Left renal pelvis (tissue), 4 donors: ENCODE data around the gene FRMPD2. TPM values are rescaled to one million over a fixed set of nuclear protein-coding genes. Genes with fewer than 3 reads are reported as not detected.
A peak's percentile ranks its signal among the peaks of the same experiment; 100 is the strongest.
"Not testable (repeated sequence)": the region's sequence is repeated elsewhere in the genome, so short reads cannot be mapped to it uniquely, and the experiment has no call there.

Experiments used
- DNase-seq, 4 donors: peaks; one replicate each; pipeline ENCODE4 v3.0.0-alpha.2; 2013; ENCODE audit warnings: low read depth in 4 of 4, low spot score in 3 of 4
- polyA plus RNA-seq, 4 donors: library from polyadenylated mRNA; unstranded; fragments of 120-200 nt; gene quantifications; one replicate each; pipeline ENCODE4 v1.2.1, GENCODE V29; 2013; ENCODE audit not compliant: insufficient read length in 4 of 4

Gene FRMPD2
- polyA plus RNA-seq, 4 donors: 0.08 to 1.1 (median 0.50) TPM

- DNase-seq: no peak
These were observed 20.4 kb downstream of the FRMPD2 start for GRCh38 chr10:48253970-48254657.

- DNase-seq: no peak
These were observed 22.2 kb downstream of the FRMPD2 start for GRCh38 chr10:48252354-48252650.

DNA sequence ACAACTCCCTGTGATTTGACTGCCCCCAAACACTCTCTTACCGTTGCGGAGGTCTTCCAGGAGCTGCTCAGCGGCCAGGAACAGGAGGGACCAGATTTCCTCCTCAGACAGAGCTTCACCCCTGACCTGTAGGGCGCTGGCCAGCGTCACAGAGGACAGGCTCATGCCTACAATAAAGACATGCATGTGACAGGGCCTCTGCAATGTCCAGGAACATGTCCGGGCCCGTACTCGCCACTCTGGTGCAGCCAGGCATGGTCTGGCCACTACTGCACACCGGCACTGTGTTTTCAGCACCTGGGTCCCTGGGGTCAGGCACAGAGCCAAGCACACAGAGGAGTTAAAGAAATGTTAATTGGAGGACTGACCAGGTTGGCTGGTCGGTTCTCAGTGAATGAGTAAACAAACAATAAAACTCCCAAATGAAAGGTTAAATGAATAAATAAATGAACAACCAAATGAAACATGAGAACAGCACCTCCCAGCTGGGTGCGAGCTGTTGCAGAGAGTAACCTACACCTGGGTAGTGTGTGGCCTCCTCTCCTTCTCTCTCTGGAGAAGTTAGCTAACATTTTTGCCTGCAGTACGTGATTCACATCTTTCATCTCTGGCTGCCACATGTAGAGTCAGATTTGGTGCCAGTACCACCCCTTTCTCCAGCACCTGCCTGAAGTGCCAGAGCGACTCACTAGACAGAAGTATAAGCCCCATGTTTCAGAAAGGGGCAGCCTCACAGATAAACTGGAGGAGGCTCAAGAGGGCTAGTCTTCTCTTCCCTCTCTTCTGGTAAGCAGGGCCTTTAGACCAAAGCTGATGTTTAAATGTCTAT, 22.8 kb downstream of the FRMPD2 start:
- peak in 2 of 4 donors; percentile 16 to 27 for DNase-seq

DNA sequence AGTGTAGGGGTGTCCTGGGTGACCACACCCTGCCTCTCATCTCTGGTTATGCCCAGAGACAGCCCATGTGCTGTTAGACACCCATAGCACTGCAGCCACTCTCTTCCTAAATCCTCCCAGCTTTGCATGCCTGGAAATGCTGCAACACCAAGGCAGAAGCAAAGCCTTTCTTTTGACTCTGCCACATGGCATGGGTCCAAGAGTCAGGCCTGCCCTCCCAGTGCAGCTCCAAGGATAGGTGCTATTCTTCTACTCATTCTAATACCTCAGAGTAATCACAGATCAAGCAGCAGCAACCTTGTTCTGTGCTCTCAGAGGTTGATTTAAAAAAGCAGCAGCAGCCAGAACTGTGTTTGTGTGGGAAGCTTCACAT, 23.4 kb downstream of the FRMPD2 start:
- no peak for DNase-seq

GRCh38 chr10:48249763-48250351, 24.6 kb downstream of the FRMPD2 start:
- no peak for DNase-seq

DNA sequence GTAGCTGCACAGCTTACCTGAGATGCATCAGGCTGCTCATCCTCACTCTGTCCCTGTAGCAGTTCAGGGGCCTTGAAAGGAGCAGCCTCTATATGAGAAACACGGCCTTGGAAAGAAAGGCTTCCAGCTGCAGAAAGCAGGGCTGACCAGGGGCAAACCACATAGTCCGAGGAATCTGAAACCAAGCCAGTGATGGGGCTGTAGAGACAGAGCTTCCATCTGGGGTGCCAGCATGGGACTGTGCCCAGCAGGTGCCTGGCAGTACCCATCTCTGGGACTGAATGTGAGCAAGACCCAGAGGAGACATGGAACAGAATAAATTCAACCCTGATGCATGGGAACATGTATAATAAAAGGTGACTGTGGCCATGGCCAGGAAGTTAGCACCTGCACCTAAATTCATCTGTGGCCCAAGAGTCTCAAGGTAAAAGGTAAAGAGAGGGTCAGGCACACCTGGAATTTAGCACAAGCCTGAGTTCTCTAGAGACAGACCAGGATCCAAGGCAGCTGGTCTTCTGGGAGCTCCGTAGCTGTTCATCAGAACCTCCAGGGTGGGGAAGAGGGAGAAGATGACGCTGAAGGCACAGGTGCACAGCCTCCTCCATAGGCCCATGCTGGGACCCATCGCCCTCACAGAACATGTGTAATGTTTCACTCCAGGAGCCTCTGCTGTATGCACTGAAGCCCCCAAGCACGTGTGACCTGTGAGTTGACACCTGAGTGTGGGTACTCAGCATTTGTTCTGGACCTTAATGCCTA, 25.3 kb downstream of the FRMPD2 start:
- no peak for DNase-seq

DNA sequence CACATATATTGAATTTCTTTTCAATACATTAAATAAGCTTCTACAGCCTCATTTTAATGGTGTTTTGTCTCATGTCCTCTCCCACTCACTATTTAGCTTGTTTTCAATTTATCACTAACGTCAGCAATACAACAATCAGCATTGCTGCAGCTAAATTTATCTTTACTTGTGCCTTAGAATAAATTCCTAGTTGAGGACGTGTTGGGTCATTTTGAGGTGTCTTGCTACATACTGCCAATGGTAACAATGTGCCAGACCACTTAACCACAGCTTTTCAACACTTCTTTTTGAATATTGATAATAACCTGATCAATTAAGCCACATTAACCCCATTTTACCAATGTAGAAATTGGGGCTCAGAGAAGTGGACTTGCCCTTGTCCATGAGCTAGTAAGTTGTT, 26.0 kb downstream of the FRMPD2 start:
- no peak for DNase-seq

DNA sequence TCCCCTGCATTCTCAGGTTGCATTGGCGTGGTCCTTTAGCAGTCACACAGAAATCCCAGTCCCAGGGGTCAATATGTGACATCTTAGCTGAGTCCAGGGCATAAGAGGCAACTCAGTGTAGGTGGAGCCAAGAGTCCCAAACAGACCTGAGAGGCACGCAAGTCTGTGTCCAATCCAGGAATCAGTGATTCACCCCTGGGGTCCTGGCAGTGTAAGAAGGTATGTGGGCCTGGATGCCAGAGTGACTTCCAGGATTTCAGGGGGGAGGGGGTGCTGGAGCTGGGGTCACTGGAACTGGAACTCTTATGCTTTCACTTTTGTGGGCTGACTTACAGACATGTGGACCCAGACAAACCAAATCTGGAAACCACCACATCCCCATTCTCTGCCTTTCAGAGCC, 26.8 kb downstream of the FRMPD2 start:
- no peak for DNase-seq

DNA sequence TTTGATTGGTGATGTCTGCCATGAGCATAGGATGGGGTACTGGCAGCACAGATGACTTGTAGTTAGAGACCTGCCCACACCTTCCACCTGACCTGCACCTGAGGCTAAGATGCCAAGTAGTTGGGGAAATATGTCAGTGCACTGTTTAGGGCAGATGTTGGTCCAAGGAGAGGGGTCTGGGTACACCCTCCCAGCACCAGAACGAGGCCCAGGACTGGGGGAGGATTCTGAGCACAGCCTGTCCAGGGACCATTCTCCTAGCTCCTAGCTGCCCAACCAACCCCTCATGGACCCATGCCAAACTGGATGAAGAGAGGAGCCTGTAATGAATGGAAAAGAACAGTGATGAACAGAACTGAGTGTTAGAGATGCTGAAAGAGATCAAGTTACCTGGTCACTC, 28.0 kb downstream of the FRMPD2 start:
- no peak for DNase-seq

- DNase-seq: no peak
These were observed 28.5 kb downstream of the FRMPD2 start for GRCh38 chr10:48245977-48246376.

- not testable (repeated sequence) for DNase-seq
These were observed 30.6 kb downstream of the FRMPD2 start for GRCh38 chr10:48243921-48244320.

GRCh38 chr10:48243487-48243886, 31.0 kb downstream of the FRMPD2 start:
- DNase-seq: no peak

DNA sequence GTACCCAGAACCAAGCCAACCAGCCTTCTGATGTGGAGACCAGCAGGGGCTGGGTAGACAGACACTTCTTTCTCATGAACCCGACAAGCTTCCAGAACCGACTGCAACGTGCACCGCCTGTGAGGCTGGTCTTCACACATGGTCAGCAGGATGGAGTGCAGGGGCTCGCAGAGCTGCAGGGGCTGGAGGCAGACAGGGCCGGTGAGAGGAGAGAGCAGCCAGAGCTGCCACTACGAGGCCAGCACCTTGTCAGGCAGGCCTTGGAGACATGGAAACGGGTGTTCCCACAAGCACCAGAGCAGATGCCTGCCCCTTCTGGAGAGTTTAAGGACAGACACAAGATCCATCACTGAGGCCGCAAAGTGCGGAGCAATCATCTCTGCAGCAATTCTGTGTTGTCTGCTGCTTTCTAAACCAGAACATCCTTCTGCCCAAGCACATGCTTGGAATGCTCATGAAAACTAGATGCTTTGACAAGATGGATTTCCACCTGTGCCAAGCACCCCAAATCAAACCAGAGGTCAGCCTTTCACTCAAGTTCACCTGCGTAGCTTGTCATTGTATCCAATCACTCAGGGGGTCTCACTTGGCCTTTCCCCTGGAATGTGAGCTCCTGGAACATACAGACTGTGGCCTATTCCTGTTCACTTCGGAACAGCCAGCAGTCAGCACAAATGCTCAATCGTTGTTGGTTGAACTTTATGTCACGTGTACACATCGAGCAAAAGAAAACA, 32.2 kb downstream of the FRMPD2 start:
- no peak for DNase-seq

- no peak for DNase-seq
These were observed 33.2 kb downstream of the FRMPD2 start for GRCh38 chr10:48241332-48241731.

GRCh38 chr10:48240196-48240595, 34.3 kb downstream of the FRMPD2 start:
- DNase-seq: no peak

DNA sequence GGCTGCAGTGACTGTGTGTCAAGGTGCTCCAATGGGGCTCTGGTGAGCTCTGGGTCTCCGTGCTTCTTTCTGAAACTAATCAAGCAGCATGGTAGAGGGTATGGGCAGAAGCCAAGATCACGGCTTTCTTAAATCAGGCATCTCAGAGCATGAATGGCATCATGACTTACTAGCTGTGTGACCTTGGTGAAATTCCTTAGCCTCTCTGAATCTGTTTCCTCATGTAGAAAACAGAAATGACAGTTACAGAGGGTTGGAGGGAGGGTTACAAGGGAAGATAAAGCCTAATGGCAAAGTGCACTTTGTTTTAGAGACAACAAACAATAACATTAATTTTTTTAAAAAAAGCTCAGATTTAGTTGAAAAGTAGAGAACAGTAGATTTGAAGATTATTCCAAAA, 34.9 kb downstream of the FRMPD2 start:
- DNase-seq: no peak

DNA sequence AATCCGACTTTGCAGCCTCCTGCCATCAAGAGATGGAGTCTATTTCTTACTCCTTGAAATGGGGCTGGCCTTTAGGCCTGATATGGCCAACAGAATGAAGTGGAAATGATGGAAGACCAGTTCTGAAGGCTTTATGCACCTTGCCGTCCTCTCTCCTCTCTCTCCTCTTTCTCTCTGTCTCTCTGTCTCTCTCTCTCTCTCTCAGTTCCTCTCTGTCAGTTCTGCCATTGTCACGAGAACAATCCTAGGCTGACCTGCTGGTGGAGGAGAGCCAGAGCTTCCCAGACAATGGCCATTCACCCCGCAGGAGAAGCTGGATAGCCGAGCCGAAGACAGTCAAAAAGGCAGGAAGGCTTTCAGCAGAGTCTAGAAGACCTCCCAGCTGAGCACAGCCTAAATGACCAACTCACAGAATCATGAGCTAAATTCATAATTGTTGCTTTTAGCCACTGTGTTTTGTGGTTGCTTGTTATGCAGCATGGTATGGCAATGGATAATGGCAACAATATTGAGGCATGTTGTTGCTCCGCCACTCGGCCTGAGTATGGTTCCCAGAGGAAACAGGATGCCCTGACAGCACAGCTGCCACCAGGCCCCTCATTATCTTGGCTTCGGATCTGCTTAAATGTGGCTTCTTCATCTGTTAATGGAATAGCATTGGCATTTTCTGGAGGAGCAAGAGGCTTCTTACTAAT, 35.5 kb downstream of the FRMPD2 start:
- DNase-seq: no peak

DNA sequence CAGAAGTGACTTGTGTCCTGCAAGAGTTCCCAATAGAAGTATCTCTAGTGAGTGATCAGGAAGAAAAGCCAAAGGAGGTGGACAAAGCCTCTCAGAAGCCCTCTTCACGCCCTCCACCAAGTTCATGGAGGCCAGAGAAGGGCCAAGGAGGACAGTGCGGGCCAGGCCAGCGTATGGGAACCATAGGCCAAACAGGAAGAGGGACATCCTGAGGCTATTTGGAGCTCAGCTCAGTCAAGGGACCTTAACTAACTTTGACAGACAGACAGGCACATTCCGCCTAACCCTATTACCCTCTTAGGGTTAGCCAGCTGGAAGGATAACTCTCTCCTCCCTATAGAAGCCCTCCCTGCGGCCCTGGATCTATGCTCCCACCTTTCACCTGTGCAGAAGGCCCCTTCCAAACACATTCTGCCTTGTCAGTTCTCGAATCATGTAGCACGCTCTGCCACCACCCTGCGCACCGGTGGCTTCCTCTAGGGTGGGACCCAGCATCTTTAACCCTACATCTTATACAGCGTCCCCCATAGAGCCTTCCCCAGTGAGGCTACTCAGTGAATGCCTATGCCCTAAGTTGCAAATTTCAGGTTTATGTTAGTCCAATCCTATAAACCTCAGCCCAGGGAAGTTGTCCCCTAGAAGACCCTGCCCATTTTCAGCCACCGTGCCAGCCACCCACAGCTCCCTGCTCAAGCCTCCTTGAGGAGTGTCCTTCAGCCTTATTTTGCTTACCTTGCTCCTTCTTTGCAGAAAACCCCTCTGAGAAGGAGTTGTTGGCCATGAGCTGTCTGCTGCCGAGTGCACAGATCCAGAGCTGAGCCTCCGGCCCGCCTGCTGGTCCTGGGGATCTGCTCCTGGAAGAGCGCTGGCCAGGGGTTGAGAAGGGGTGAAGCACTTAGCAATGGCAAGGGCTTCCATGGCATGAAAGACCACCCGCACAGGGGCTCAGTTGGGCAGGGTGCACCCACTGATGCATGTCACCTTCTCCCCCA, 36.9 kb downstream of the FRMPD2 start:
- no peak for DNase-seq

GRCh38 chr10:48236199-48236621, 38.3 kb downstream of the FRMPD2 start:
- no peak for DNase-seq
